HG02610 (cell line): Measurements from ENCODE around the gene STIMATE.

ENCODE experiments used
- ATAC-seq: cut with Tn5 transposase; IDR thresholded peaks from one replicate; pipeline ENCODE4 v1.9.1; 2021; ENCODE audit warnings: mild to moderate bottlenecking, moderate library complexity; ENCODE audit not compliant: unreplicated experiment

The STIMATE gene

DNA sequence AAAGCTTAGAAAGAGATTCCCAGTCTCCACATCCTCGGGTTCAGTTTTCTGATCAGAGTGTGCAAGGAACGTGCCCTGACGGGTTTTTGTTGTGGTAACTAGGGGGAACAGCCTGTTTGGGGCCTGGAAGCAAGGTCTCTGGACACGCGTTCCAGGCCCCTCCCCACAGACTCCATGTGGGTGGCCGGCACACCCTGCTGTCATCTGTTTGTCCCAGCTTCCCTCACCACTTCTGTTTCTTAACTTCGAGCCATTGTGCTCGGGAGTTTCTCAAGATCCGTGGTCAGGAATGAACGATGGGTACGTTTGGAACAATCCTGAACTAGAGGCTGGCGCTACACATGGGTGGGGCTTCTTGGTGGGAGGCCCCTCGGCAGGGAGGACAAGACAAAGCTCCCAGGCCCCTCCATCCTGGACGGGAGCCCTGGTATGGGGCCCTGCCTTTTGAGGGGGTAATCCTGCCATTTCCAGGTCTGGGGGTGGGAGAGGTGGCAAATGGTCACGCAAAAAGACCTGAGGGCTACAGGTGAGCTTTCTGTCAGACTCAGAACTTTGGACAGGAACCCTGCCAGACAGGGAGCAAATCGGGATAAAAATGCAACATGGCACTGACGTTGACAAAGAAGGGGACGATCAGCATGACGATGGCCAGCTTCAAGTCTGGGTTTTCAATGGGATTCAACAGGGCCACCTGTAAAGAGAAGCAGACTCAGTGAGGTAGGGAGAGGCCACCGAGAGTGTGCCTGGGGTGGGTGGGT is 54.1 kb downstream of the STIMATE start:
- no peak for ATAC-seq

DNA sequence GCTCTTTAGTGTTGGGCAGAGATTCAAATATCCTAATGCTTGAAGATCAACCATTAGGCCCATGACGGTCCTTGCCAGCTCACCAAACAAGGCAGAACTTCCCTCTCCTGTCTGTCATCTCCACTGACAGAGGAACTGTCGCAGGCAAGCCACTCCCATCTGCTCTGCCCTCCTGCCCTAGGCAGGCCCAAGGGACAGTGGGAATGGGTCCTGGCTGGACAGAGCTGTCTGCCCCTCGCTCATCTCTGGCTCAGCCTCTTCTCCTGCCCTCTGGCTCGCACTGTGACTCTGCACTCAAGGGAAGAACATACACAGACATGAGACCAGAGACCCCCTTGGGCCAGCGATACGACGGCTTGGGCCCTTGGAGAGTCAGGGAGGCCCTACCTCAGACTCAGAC is 54.9 kb downstream of the STIMATE start:
- no peak for ATAC-seq

DNA sequence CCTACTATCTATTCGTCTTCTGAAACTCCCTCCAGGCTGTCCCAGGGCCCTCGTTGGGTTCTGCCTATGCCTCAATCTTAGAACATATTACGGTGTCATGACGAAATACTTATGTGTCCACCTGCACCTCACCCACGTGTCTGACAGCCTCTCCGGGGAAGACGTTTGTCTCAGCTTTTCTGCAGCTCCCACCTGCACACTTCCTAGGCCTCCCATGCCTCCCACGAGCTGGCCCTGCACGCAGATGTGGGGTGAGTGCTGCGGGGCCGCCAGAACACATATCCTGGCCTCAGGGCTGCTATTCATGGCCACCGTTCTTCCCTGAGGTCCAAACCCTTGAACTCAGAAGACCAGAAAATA is 55.4 kb downstream of the STIMATE start:
- ATAC-seq = no peak

DNA sequence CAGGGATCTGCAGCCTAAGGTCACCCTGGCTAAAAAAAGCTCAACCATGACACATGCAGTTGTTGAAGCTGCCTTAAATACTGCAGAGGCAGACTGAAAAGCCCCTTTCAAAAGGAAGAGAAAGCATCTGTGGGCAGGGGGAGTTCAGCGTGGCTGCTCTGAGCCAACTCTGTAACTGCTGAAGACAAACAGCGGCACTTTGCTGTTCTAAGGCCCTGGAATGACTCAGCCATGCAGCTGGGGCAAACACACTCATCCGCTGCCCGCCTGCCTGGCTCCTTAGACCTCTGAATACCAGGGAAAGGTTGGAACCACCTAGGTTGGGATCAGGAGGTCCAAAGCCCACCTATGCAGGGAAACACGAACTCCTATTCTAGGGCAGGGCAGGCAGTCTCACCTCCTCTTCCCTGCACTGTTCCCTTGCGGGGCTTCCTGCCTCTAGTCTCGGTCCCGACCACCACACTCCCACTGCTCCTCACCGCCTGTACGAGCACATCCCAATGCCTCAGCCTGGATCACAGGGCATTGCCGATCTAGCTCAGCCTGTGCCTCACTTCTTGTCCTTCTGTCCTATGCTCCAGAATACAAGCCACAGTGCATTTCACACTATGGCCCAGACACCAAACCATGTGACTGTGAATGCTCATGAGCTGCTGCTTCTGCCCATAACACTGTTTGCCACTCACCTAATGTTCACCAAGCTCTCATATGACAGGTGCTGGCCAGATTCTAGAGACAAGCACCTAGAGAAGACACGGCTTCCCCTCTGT is 56.0 kb downstream of the STIMATE start:
- ATAC-seq = peak; percentile 60

DNA sequence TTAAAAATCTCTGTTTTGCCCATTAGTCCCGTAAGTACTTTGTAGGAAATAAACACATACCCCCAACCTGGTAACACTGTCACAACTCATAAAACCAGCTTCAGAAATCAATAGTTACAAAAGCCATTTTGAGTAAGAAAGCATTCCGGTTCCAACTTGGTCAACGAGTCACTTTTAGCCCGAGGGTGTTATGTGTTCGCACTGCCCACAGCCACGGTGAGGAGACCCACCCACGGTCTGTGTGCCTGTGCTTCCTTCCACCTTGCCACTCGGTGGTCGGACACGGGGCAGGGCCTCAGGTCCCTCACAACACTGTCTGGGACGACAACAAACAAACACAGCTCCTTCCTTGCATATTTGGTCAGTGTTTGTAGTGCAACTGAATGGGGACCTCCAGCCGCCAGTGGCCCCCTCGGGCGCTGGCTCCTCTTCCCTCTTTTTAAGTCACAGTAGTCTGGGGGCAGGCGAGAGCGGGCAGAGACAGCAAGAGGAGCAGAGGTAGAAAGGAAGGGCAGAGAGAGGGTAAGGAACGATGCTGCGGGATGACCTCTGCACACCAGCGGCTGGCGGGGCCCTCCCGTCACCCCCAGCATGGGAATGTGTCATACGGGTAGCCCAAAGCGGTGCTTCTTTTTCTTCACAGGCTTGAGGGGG is 57.3 kb downstream of the STIMATE start:
- ATAC-seq = no peak

DNA sequence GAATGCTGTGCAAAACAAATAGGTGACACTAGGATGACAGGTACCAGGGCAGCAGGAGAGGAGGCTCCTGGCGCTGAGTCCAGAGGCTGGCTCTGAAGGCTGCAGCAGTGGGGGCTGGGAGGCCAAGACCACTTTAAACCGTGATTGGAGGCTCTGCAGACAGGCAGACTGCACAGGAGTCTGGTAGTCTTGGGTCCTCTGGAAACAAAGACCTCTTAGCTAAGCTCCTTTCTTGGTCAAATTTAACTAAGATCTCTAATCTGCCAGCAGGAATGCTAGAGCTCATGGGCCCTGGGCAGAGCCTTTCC is 58.1 kb downstream of the STIMATE start:
- ATAC-seq = no peak

DNA sequence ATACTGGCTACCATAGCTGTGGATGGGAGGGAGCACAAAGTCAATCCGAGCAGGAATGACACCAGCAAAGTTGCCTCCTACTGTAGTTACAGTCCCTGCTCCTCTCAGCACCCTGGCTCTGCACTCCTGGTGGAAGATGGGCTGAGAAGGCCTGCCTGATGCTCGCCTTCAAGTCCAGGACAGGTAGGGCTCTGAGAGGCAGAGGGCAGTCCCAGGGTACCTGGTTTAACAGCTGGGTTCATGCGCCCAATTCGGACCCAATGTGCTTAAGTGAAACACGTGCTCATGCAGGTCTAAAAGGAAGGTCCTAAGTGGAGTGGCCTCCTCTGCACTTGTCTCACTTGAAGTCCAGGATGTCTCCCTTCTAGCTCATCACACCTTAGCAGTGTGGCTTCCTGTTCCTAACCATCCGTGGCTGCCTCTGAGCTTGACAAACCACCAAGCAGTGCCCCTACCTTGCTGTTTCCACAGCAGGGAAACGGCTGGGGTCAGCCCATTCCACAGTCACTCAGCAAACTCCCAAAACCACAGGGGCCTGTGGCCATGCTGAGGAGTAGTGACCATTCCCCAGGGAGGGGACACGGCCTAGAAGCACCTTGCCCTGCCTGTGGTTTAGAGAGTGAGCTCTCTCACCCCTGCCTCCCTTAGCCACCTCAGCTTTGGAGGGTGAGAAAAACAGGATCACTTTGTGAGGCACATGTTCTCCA is 58.6 kb downstream of the STIMATE start:
- ATAC-seq = no peak

DNA sequence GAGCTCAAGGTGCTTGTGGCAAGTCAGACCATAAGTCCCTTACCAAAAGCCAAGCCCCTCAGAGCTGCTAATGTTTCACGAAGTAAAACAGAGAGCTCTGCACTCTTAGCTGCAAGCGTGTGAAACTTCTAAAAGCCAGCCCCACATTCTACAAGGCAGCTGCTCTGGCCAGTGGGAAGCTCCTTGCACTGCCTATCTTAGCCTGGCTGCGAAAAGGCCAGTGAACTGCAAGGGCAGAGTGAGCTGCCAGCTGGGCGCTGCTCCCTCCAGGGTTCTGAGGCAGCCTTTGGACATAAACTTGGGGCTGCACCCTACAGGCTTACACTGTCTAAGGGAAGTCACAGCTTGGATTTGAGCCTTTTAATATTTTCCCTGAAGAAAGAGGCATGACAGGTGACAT is 60.4 kb downstream of the STIMATE start:
- ATAC-seq = no peak

DNA sequence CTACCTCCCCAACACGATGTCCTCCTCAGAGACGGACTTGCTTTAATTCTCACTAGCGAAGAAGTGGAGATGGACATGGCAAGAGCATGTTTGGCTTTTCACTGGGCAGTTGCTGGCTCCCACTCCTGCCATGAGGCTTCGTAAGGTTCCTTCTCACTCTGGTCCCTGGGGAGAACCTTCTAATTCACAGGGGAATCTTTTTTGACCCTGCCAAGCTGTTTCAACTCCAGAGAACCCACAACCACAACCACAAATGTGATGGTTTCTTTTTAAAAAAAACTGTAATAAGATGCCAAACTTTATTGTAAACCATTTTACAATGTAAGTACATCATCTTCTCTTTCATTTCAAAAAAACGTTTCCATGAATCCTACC is 60.9 kb downstream of the STIMATE start:
- ATAC-seq = no peak

DNA sequence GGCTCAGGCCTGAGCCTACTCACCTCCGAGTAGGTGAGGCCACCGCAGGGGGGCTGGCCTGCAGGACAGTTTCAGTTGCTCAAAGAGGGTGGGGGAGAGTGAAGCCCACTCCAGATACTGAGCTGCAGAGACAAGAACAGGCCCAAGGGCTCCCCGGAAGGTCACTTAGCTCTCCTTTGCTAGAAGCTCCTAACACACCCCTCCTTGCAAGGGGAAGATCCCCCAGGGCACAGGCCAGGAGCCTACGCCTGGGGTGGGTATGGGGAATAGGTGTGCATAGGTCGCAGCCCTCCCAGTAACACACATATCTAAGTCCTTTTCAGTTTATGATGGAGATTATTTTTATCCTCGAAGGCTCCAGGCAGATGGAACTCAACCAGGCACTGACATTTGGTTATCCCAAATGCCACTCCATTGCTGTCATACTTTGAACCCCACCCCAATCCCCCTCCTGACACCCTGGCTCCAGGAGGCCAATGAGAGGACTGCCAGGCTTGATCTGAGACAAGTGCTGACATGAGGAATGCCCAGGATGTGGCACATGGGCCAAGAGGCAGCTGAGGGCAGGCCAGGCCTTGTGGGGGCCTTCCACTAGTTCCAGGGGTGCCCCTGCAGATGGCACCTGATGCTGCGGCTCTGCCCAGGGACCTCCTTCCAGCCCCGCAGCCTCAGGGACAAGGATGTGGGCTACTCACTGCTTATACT is 61.4 kb downstream of the STIMATE start:
- ATAC-seq = no peak

DNA sequence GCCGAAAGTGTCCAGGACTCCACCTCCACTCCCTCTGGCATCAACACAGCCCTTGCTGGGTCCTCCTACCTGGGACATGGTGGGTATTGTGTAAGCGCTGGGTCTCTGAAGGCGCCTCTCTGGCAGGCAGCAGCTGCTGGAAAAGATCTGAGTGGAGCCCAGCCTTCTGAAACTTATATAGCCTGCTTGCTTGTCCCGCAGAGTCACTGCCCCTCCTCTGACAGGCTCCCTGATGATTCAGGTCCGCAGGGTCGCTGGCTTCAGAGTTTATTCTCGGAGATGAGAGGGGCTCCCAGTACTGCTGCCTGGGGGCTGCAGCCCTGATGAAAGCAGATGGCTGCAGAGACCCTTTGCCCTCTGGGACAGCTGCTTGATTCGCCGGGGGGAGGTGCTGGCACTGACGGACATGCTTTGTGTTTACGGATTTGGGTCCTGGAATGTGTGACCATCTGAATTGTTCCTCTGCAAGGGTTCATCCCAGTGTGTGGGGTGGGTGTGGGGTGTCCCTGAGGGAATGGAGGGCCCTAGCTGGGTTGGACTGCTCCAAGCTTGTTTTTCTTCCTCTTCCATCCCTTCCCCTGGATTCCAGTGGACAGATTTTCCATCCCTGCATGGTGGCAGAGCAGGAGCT is 62.4 kb downstream of the STIMATE start, which contains the start of gene MUSTN1:
Gene MUSTN1 (minus strand): TSS at position 149 of the 631 bp plus-strand sequence. CDS start 71 bp downstream, at position 78.
- no peak for ATAC-seq

DNA sequence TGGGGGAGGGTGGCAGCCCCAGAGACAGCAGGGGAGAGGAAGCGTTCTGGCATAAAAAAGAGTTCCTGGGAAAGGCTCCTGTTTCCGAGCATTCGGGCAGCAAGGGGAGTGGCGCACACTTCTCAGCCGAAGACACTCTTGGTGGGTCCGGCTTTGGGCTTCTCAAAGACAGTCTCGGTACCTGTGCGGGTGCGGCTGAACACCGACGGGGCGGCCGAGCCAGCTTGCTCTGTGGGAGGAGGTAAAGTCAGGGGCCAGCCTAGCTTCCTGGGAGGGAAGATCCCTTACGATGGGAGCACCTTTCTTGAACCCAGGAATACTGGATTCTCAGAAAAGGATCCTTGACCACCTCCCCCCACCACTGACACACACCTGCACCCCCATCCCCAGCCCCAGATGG is 64.1 kb downstream of the STIMATE start:
- no peak for ATAC-seq

DNA sequence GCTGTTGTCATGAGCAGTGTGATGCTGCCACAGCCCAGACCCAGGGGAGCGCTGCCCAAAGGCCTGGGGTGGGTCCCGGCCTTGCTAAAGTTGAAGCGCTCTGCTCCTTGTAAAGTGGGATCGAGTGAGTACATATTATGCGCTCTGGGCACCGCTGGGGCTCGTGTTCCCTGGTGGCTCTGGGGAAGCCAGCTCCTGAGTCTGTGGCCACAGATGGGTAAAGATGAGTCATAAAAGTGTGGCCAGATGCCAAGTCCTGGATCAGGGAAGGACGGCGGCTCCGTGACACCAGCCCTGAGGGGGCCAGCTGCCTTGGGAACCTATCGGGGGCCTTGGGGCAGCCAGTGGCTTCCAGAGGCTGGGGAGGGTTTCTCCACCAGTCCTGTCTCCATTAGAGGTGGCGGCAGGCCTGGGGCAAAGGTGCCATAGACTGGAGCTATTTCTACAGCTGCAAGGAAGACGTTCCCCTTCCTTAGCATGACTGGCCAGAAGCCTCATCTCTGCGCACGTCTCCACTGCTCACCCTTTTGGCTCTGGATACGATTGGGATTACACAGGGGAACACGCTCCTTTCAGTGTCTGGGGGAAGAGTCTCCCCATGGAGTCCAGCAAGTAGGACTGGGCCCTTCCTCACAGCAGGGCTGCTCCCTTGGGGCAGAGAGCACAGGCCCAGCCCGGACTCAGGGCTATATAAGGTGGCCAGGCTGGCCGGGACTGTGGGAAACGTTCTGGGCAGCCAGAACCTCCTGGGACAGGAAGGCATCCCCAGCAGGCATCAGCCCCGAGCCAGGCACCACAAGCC is 65.6 kb downstream of the STIMATE start:
- ATAC-seq = no peak

DNA sequence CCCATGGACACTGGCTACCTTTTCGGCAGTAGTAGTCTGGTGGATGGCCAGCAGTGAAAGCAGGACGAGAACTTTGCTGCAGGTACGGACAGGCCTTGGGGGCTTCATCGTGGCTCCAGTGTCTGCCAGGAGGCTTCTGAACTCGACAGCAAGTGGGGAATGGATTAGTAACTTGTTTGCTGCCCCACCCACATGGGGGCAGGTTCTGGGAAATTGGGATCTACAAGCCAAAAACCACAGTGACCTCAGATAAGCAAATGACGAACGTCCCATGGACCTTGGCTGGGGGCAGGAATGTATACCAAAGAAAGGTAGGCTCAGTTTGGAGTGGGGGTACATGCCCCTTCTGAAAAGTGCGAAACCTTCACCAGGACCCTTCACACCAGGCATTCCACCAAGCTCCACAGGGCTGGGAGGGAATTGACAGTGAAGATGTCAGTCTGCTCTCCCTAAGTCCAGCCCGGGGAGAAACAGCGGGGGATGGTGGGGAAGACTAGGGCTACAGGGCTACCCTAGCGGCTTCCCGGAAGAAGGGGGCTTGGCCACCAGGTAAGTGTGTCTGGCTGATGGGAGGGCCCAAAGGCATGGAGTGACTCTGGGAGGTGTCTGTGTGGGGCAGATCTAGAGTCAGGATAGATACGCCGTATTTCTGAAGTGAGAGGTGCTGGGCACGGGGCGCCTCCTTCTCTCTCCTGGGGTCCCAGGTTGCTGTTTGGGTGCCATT is 66.7 kb downstream of the STIMATE start, which contains the start of gene ITIH4:
Gene ITIH4 (minus strand): TSS at position 138 of the 724 bp plus-strand sequence. CDS start 30 bp downstream, at position 108.
- ATAC-seq = no peak

DNA sequence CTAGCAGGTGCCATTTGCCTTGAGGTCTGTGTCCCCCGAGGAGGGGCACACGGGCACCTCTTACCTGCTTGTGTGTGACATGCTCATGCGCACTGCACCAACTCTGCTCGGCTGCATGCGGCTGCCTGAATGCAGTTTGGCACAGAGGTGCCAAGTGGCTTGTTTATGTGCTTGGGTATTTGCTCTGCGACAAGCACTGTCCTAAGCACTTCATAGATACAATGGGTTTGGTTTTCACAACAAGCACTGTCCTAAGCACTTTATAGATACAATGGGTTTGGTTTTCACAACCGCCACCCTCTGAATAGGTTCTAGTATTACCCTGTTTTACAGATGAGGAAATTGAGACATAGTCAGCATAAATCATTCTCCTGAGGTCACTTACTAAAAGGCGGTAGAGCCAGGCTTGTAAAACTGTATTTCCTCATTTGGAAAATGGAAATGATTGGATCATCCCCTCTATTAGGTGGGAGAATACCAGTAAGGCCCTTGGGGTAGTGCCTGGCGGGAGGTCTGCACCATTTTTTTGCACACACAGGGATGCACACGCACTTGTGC is 67.4 kb downstream of the STIMATE start:
- ATAC-seq = no peak

DNA sequence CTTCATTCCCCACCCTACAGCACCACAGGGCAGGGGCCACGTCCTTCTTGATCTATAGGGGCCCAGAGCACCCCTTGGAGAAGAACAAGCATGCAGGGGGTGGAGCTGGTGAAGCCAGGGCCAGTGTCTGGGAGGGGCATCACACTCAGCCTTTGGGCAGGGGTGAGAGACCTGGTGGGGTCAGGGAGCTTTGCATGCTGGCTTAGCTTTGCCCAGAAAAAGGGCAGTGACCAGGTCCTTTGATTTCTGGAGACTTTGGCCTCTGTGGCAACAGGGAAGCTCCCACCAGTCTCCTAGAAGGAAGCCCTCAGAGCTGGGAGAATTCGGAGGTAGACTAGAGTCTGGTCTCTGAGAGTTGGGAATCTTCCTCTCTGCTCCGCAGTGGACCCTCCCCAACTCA is 67.9 kb downstream of the STIMATE start:
- no peak for ATAC-seq

DNA sequence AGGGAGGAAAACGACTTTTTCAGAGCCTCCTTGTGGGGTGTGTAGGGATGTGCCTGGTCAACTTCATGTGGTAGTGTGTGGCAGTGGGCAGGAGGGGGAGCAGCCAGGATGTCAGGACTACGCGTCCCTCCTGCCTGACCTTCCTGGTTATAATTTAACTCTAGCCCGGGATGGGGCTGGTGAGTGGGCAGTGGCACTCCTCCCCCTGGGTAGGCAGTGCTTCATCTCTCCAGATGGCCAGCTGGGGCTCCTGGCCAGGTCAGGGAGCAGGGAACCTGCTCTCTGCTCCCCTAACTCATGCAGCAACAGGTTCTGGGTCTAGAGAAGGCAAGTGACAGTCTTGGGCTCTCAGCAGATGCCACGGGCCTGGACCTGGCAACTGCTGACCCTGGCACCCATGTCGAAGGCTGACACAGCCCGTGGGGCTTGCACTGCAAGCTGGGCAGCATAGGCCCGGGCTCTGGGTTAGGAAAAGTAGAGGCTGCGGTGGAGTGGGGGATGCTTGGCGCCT is 69.4 kb downstream of the STIMATE start:
- ATAC-seq = no peak

DNA sequence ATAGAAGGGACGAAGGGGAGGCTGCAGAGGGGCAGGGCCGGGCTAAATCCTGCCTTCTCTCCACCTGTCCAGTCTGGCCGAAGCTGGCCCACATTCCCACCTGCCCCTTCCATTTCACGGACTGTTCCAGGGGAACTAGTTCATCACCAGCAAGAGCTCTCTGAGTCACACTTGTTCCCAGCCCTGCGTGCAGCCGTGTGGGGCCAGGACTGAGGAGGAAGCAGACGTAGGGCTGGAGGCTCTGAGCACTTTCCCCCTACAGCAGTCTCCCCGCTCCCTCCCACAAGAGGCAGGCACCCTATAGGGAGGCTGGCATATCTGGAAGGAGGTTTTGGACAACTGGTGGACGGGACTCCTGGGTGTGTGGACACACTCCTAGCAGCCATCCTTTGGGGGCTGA is 69.9 kb downstream of the STIMATE start:
- no peak for ATAC-seq
